H1 (cell line): ENCODE results near the gene ELOA. TPM values are rescaled to one million over a fixed set of nuclear protein-coding genes. Genes with fewer than 3 reads are reported as not detected.

Source experiments
- CTCF ChIA-PET: fragments of 300-600 bp; sonication (Branson Sonifier 250); formaldehyde crosslinking; loops from one replicate; lab custom pipeline; 2021; ENCODE audit not compliant: partially characterized antibody; lab: Charles Lee
- POLR2A ChIA-PET: fragments of 300-600 bp; sonication (Branson Sonifier 250); formaldehyde crosslinking; loops from one replicate; lab custom pipeline; 2021; ENCODE audit warnings: inconsistent platforms; ENCODE audit not compliant: partially characterized antibody; lab: Charles Lee
- DNase-seq, 2 experiments: peaks; one replicate each; pipeline versions ENCODE4 v3.0.0 to v3.0.0-alpha.2; 2010 to 2022; ENCODE audit warnings: low spot score in 2 of 2, low read depth in 1 of 2, mixed read lengths in 1 of 2
- FAIRE-seq: peaks from 2 replicates; lab custom pipeline; 2011; peaks lifted over from hg19 to GRCh38; lab: Jason Lieb, UNC
- H2AFZ ChIP-seq: 2 replicates; pipeline ENCODE4 v1.8.1; 2012; ENCODE audit warnings: low read length, inconsistent platforms
- H2AK5ac ChIP-seq: 2 replicates; pipeline ENCODE4 v1.6.1; 2013; ENCODE audit warnings: low read depth, low read length
- H2BK120ac ChIP-seq: replicated peaks from 2 replicates; pipeline ENCODE3; 2013; ENCODE audit warnings: low read depth, low read length, inconsistent platforms
- H2BK12ac ChIP-seq: 2 replicates; pipeline ENCODE4 v1.6.1; 2013; ENCODE audit warnings: low read depth, low read length
- H2BK15ac ChIP-seq: 2 replicates; pipeline ENCODE4 v1.6.1; 2013; ENCODE audit warnings: low read length
- H2BK20ac ChIP-seq: 2 replicates; pipeline ENCODE4 v1.6.1; 2013; ENCODE audit warnings: low read length
- H2BK5ac ChIP-seq: 2 replicates; pipeline ENCODE4 v1.6.1; 2013; ENCODE audit warnings: low read depth, low read length
- H3K14ac ChIP-seq: 2 replicates; pipeline ENCODE4 v1.6.1; 2013; ENCODE audit warnings: inconsistent platforms; ENCODE audit not compliant: insufficient read length
- H3K18ac ChIP-seq: 2 replicates; pipeline ENCODE4 v1.6.1; 2013; ENCODE audit warnings: low read length; ENCODE audit errors: extremely low read depth
- H3K23ac ChIP-seq: 2 replicates; pipeline ENCODE4 v1.6.1; 2013; ENCODE audit warnings: inconsistent platforms; ENCODE audit not compliant: insufficient read length
- H3K23me2 ChIP-seq: 2 replicates; pipeline ENCODE4 v1.6.1; 2013; ENCODE audit warnings: low read depth, low read length
- H3K27ac ChIP-seq: 2 replicates; pipeline ENCODE4 v1.6.1; 2011; ENCODE audit warnings: low read depth, low read length, inconsistent platforms
- H3K27me3 ChIP-seq, 4 experiments: replicated peaks in 1 of 4; 1 replicate in 1 of 4; 2 replicates in 3 of 4; pipeline versions ENCODE4 v1.6.1 to v1.8.1; 2011 to 2013; ENCODE audit warnings: low read length in 3 of 4, mild to moderate bottlenecking in 3 of 4, inconsistent platforms in 2 of 4, mixed read lengths in 2 of 4, moderate library complexity in 1 of 4; ENCODE audit not compliant: control insufficient read depth in 3 of 4, insufficient read depth in 3 of 4; ENCODE audit errors: extremely low read depth in 1 of 4
- H3K36me3 ChIP-seq, 4 experiments: 2 replicates each; pipeline versions ENCODE4 v1.6.1 to v1.8.1; 2011 to 2013; ENCODE audit warnings: mild to moderate bottlenecking in 4 of 4, low read length in 3 of 4, moderate library complexity in 2 of 4, control low read depth in 1 of 4, inconsistent platforms in 1 of 4; ENCODE audit not compliant: insufficient read depth in 4 of 4, control insufficient read depth in 2 of 4
- H3K4ac ChIP-seq: replicated peaks from 2 replicates; pipeline ENCODE3; 2013; ENCODE audit warnings: low read length, low read depth, mixed read lengths, inconsistent platforms; ENCODE audit not compliant: insufficient read length
- H3K4me1 ChIP-seq, 4 experiments: replicated peaks in 1 of 4; 1 replicate in 1 of 4; 2 replicates in 3 of 4; pipeline versions ENCODE4 v1.6.1 to v1.8.1; 2011 to 2013; ENCODE audit warnings: low read length in 3 of 4, inconsistent platforms in 2 of 4, mixed read lengths in 1 of 4; ENCODE audit not compliant: insufficient read depth in 4 of 4, control insufficient read depth in 3 of 4
- H3K4me2 ChIP-seq, 2 experiments: 2 replicates each; pipeline versions ENCODE4 v1.6.1 to v1.8.1; 2011 to 2013; ENCODE audit warnings: low read depth in 2 of 2, low read length in 2 of 2, control low read depth in 1 of 2, inconsistent platforms in 1 of 2, mild to moderate bottlenecking in 1 of 2; ENCODE audit not compliant: insufficient read depth in 1 of 2
- H3K4me3 ChIP-seq, 4 experiments: fragments of 200-600, 300-600 bp in 1 of 4; sonication (generic), shearing (Covaris generic), sonication (Bioruptor Twin) in 1 of 4; 2 replicates each; pipeline versions ENCODE4 v1.5.1 to v1.8.1; 2011 to 2016; ENCODE audit warnings: low read length in 4 of 4, low read depth in 3 of 4, control low read depth in 2 of 4, inconsistent platforms in 2 of 4, mild to moderate bottlenecking in 2 of 4, mixed read lengths in 1 of 4, moderate library complexity in 1 of 4; ENCODE audit not compliant: insufficient read depth in 2 of 4; ENCODE audit errors: extremely low read depth in 1 of 4
- H3K56ac ChIP-seq: replicated peaks from 2 replicates; pipeline ENCODE3; 2013; ENCODE audit warnings: low read depth, mild to moderate bottlenecking, mixed read lengths, low read length, inconsistent platforms; ENCODE audit not compliant: insufficient read length
- H3K79me1 ChIP-seq: 2 replicates; pipeline ENCODE4 v1.6.1; 2013; ENCODE audit warnings: low read depth, low read length, control low read depth
- H3K79me2 ChIP-seq, 2 experiments: 2 replicates each; pipeline versions ENCODE4 v1.6.1 to v1.8.1; 2012 to 2013; ENCODE audit warnings: low read length in 2 of 2, mild to moderate bottlenecking in 2 of 2, inconsistent platforms in 1 of 2; ENCODE audit not compliant: insufficient read depth in 2 of 2, control insufficient read depth in 1 of 2
- H3K9ac ChIP-seq, 4 experiments: replicated peaks in 1 of 4; 1 replicate in 1 of 4; 2 replicates in 3 of 4; pipeline versions ENCODE4 v1.6.1 to v1.8.1; 2011 to 2013; ENCODE audit warnings: low read depth in 3 of 4, low read length in 3 of 4, control low read depth in 2 of 4, mild to moderate bottlenecking in 2 of 4, moderate library complexity in 2 of 4, inconsistent platforms in 1 of 4; ENCODE audit errors: extremely low read depth in 1 of 4
- H3K9me3 ChIP-seq, 2 experiments: 2 replicates each; pipeline versions ENCODE4 v1.6.1 to v1.8.1; 2012 to 2013; ENCODE audit warnings: mild to moderate bottlenecking in 2 of 2, moderate library complexity in 2 of 2, control low read depth in 1 of 2, inconsistent platforms in 1 of 2, low read depth in 1 of 2, low read length in 1 of 2, mixed read lengths in 1 of 2; ENCODE audit not compliant: insufficient read depth in 2 of 2
- H4K20me1 ChIP-seq, 2 experiments: replicated peaks in 1 of 2; 2 replicates each; pipeline versions ENCODE3 to v1.8.1; 2011 to 2013; ENCODE audit warnings: inconsistent platforms in 2 of 2, low read length in 2 of 2, mild to moderate bottlenecking in 1 of 2; ENCODE audit not compliant: insufficient read depth in 2 of 2, control insufficient read depth in 1 of 2
- H4K5ac ChIP-seq: 2 replicates; pipeline ENCODE4 v1.6.1; 2013; ENCODE audit warnings: low read length, low read depth, mixed read lengths, inconsistent platforms; ENCODE audit not compliant: insufficient read length
- H4K8ac ChIP-seq: 2 replicates; pipeline ENCODE4 v1.8.0; 2013; ENCODE audit warnings: mild to moderate bottlenecking, moderate library complexity, low read length, inconsistent platforms; ENCODE audit not compliant: insufficient read depth; ENCODE audit errors: extremely low read depth
- H4K91ac ChIP-seq: replicated peaks from 2 replicates; pipeline ENCODE3; 2013; ENCODE audit warnings: low read length, mixed read lengths, inconsistent platforms; ENCODE audit not compliant: insufficient read length
- BACH1 ChIP-seq: IDR thresholded peaks from 2 replicates; pipeline ENCODE4 v1.6.1; 2012; ENCODE audit warnings: low read length, improper control_type of control experiment
- BRCA1 ChIP-seq: IDR thresholded peaks from 2 replicates; pipeline ENCODE4 v1.6.1; 2012; ENCODE audit warnings: low read depth, low read length, improper control_type of control experiment
- CHD1 ChIP-seq: IDR thresholded peaks from 2 replicates; pipeline ENCODE4 v1.6.1; 2012; ENCODE audit warnings: low read depth, low read length, improper control_type of control experiment
- CHD2 ChIP-seq: IDR thresholded peaks from 2 replicates; pipeline ENCODE4 v1.6.1; 2012; ENCODE audit warnings: low read length, improper control_type of control experiment
- NRF1 ChIP-seq: IDR thresholded peaks from 2 replicates; pipeline ENCODE4 v1.6.1; 2011; ENCODE audit warnings: mild to moderate bottlenecking, low read depth, low read length, improper control_type of control experiment
- RBBP5 ChIP-seq: IDR thresholded peaks from 2 replicates; pipeline ENCODE4 v1.7.1; 2012; ENCODE audit warnings: low read depth, mild to moderate bottlenecking, inconsistent platforms, low read length, moderate library complexity, borderline replicate concordance
- RFX5 ChIP-seq: IDR thresholded peaks from 2 replicates; pipeline ENCODE4 v1.6.1; 2011; ENCODE audit warnings: low read depth, low read length, improper control_type of control experiment, borderline replicate concordance
- TAF1 ChIP-seq: IDR thresholded peaks from 2 replicates; pipeline ENCODE4 v1.6.1; 2011; ENCODE audit warnings: mild to moderate bottlenecking, low read depth, low read length
- TCF12 ChIP-seq: IDR thresholded peaks from 2 replicates; pipeline ENCODE4 v1.6.1; 2011; ENCODE audit warnings: low read depth, mild to moderate bottlenecking, low read length
- TEAD4 ChIP-seq: IDR thresholded peaks from 2 replicates; pipeline ENCODE4 v1.6.1; 2012; ENCODE audit warnings: low read depth, low read length, inconsistent platforms, mixed read lengths
- WGBS, 2 experiments: shearing (Covaris generic) in 1 of 2; methylation state at CpG; one replicate each; pipeline versions ENCODE4 v1.1.6 to v1.1.7; 2013 to 2015; ENCODE audit warnings: low lambda C conversion rate in 2 of 2, mixed read lengths in 2 of 2, inconsistent platforms in 1 of 2, low coverage in 1 of 2, missing lambda C conversion rate in 1 of 2; ENCODE audit not compliant: insufficient replicate concordance in 2 of 2, insufficient coverage in 1 of 2, insufficient read length in 1 of 2; ENCODE audit errors: extremely low coverage in 1 of 2, missing lambda C conversion rate in 1 of 2; 5-methylcytosine and 5-hydroxymethylcytosine counted together
- polyA plus RNA-seq, 7 experiments: library from polyadenylated mRNA; depleted of rRNA in 3 of 7; stranded (reverse) in 5 of 7; unstranded in 2 of 7; fragments of >200 nt in 5 of 7; fragments of 200-250 nt in 2 of 7; gene quantifications; 1 replicate in 5 of 7; 2 replicates in 1 of 7; 4 replicates in 1 of 7; pipeline versions ENCODE4 v1.2.1 to v1.2.3, GENCODE V29; 2011 to 2013; ENCODE audit warnings: missing spikeins in 2 of 7, mixed read lengths in 2 of 7
- total RNA-seq: library from RNA; stranded (reverse); fragmentation: NEBNext Ultra II Directional; extraction: Animal tissue kit (Norgen Biotek cat#: 25700); gene quantifications from 2 replicates; pipeline ENCODE4 v1.2.1, GENCODE V29; 2021
- TF ChIP-seq, protein P1 (sequence below): IDR thresholded peaks from 2 replicates; pipeline ENCODE4 v1.6.1; 2011; ENCODE audit warnings: low read length, improper control_type of control experiment
- TF ChIP-seq, protein P2 (sequence below): IDR thresholded peaks from 2 replicates; pipeline ENCODE4 v1.6.1; 2012; ENCODE audit warnings: low read length, inconsistent platforms

The ELOA gene
- total and polyA plus RNA-seq, 2 of the 8 experiments (the other 6 are each of a cell fraction or from before 2014, with no cell fraction given), result 15.7 to 61.1 TPM

- no peak overlapping the region for H2BK120ac ChIP-seq
- H4K5ac ChIP-seq, result no peak overlapping the region
- H3K9me3 ChIP-seq, result no peaks in the 10 kb centered on the region
- H3K27ac ChIP-seq, result no peak overlapping the region
- no peak overlapping the region for H2BK5ac ChIP-seq
- no peak overlapping the region for H2BK20ac ChIP-seq
- H4K8ac ChIP-seq, result no peak overlapping the region
- no peak overlapping the region for H3K23ac ChIP-seq
- no peak overlapping the region for H2BK15ac ChIP-seq
- no peak overlapping the region for H3K14ac ChIP-seq
- no peak overlapping the region for H3K4ac ChIP-seq
- H3K79me1 ChIP-seq, result no peaks in the 10 kb centered on the region
- CTCF ChIA-PET, result interaction anchor here (0.7 to 3.5 kb wide), 12 partner anchors 8 to 153 kb away, joined by 3 to 13 read pairs (median 4); partner anchors contain the start of gene HMGCL
- H4K20me1 ChIP-seq, result peaks cover 0 to 2% of the 10 kb centered on the region in 2 experiments
- H4K91ac ChIP-seq, result no peak overlapping the region
- no peaks in the 10 kb centered on the region; a peak in 1 of 8 replicates for H3K36me3 ChIP-seq
- no peak overlapping the region for H2AK5ac ChIP-seq
- DNase-seq, result no peak
- H3K56ac ChIP-seq, result no peak overlapping the region
- peaks cover 2% of the 10 kb centered on the region; the same call in 1 of the 2 replicates for H3K23me2 ChIP-seq
- H3K18ac ChIP-seq, result no peak overlapping the region
- H3K79me2 ChIP-seq, result no peaks in the 10 kb centered on the region
- no peak overlapping the region for H3K9ac ChIP-seq
- no peak overlapping the region for H2BK12ac ChIP-seq
- no peak overlapping the region for H3K4me2 ChIP-seq
- 89% methylated on average over 6 of the region's 6 CpGs; no CpG with 5 or more reads in 1 of the 2 experiments for whole genome bisulfite sequencing, 2 experiments
- H3K4me1 ChIP-seq, result peaks cover 0 to 1% (median 0%) of the 10 kb centered on the region in 4 experiments; a peak in 2 of 7 replicates
- POLR2A ChIA-PET, result interaction anchor here (0.9 to 3.4 kb wide), 6 partner anchors 12 to 345 kb away, joined by 3 to 22 read pairs (median 3); partner anchors contain the start of genes LYPLA2 and PNRC2
- H2AFZ ChIP-seq, result no peak overlapping the region
- FAIRE-seq, result no peak
- no peaks in the 10 kb centered on the region; a peak in 1 of 7 replicates for H3K27me3 ChIP-seq
- H3K4me3 ChIP-seq, result no peak overlapping the region
- TF ChIP-seq, protein P1, sequence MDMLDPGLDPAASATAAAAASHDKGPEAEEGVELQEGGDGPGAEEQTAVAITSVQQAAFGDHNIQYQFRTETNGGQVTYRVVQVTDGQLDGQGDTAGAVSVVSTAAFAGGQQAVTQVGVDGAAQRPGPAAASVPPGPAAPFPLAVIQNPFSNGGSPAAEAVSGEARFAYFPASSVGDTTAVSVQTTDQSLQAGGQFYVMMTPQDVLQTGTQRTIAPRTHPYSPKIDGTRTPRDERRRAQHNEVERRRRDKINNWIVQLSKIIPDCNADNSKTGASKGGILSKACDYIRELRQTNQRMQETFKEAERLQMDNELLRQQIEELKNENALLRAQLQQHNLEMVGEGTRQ, result no peak
- TF ChIP-seq TCF12 (no peak), BACH1 (no peak), CHD1 (no peak), TAF1 (no peak), RFX5 (no peak), CHD2 (no peak), NRF1 (no peak), BRCA1 (no peak), RBBP5 (no peak), TEAD4 (no peak)
- TF ChIP-seq, protein P2, sequence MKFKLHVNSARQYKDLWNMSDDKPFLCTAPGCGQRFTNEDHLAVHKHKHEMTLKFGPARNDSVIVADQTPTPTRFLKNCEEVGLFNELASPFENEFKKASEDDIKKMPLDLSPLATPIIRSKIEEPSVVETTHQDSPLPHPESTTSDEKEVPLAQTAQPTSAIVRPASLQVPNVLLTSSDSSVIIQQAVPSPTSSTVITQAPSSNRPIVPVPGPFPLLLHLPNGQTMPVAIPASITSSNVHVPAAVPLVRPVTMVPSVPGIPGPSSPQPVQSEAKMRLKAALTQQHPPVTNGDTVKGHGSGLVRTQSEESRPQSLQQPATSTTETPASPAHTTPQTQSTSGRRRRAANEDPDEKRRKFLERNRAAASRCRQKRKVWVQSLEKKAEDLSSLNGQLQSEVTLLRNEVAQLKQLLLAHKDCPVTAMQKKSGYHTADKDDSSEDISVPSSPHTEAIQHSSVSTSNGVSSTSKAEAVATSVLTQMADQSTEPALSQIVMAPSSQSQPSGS, result no peak
Measured at GRCh38 chr1:23806280-23806679, 63.0 kb downstream of the ELOA start.
